Panc1 (cell line): ENCODE measurements around the gene PLXNC1. TPM values are rescaled to one million over a fixed set of nuclear protein-coding genes. Genes with fewer than 3 reads are reported as not detected.

Experiments used
- ATAC-seq: fragments of 200-7000 bp; cut with Tn5 transposase; 2 replicates; pipeline ENCODE4 v1.9.1; 2020; ENCODE audit warnings: mild to moderate bottlenecking, moderate library complexity
- BruUV-seq: library from RNA; stranded (reverse); fragments of 400-500 nt; replicated peaks from 2 replicates; lab custom pipeline; 2021; lab: Mats Ljungman, UMichigan
- CTCF ChIA-PET: fragments of 300-600 bp; sonication (Branson Sonifier 250); formaldehyde crosslinking; loops from one replicate; lab custom pipeline; 2022; ENCODE audit warnings: antibody characterized with exemption; lab: Charles Lee
- POLR2A ChIA-PET: fragments of 300-600 bp; sonication (Branson Sonifier 250); formaldehyde crosslinking; loops from one replicate; lab custom pipeline; 2022; ENCODE audit warnings: antibody characterized with exemption; lab: Charles Lee
- DNase-seq: peaks from one replicate; pipeline ENCODE4 v3.0.0-alpha.2; 2010; ENCODE audit warnings: low read depth, low spot score
- H3K27ac ChIP-seq: 2 replicates; pipeline ENCODE4 v1.5.1; 2011; ENCODE audit warnings: mild to moderate bottlenecking, low read length, inconsistent platforms
- H3K27me3 ChIP-seq: fragments of 200-500 bp; sonication (Bioruptor generic); 2 replicates; pipeline ENCODE4 v1.6.0; 2014; ENCODE audit warnings: low read length, inconsistent platforms; ENCODE audit not compliant: control insufficient read depth, insufficient read depth
- H3K36me3 ChIP-seq: fragments of 200-500 bp; sonication (Bioruptor generic); 2 replicates; pipeline ENCODE4 v1.5.1; 2014; ENCODE audit warnings: inconsistent platforms, mild to moderate bottlenecking, low read length, moderate library complexity; ENCODE audit not compliant: control insufficient read depth, insufficient read depth
- H3K4me1 ChIP-seq: 2 replicates; pipeline ENCODE4 v1.5.1; 2011; ENCODE audit warnings: inconsistent platforms, mild to moderate bottlenecking, low read length, moderate library complexity; ENCODE audit not compliant: control insufficient read depth, insufficient read depth
- H3K4me3 ChIP-seq, 2 experiments: 2 replicates each; pipeline ENCODE4 v1.5.1; 2011 to 2012; ENCODE audit warnings: low read depth in 2 of 2, low read length in 2 of 2, mild to moderate bottlenecking in 2 of 2, inconsistent platforms in 1 of 2, moderate library complexity in 1 of 2
- H3K9me3 ChIP-seq: fragments of 200-500 bp; sonication (Bioruptor generic); 2 replicates; pipeline ENCODE4 v1.5.1; 2014; ENCODE audit warnings: low read depth, mild to moderate bottlenecking, inconsistent platforms, low read length, moderate library complexity; ENCODE audit not compliant: control insufficient read depth, insufficient read depth
- CTCF ChIP-seq: fragments of 450-650 bp; IDR thresholded peaks from 2 replicates; pipeline ENCODE4 v1.5.1; 2017; ENCODE audit warnings: mild to moderate bottlenecking
- POLR2AphosphoS5 ChIP-seq: IDR thresholded peaks from 2 replicates; pipeline ENCODE4 v1.6.1; 2012; ENCODE audit warnings: mild to moderate bottlenecking, low read depth, low read length, moderate library complexity
- REST ChIP-seq, 2 experiments: IDR thresholded peaks; 2 replicates each; pipeline ENCODE4 v1.6.1; 2011 to 2012; ENCODE audit warnings: low read depth in 2 of 2, control low read depth in 1 of 2, low read length in 1 of 2, mild to moderate bottlenecking in 1 of 2, moderate library complexity in 1 of 2; ENCODE audit not compliant: insufficient read depth in 1 of 2
- SIN3A ChIP-seq: IDR thresholded peaks from 2 replicates; pipeline ENCODE4 v1.6.1; 2012; ENCODE audit warnings: low read depth, mild to moderate bottlenecking, low read length, moderate library complexity, borderline replicate concordance; ENCODE audit not compliant: insufficient read depth
- TCF7L2 ChIP-seq: IDR thresholded peaks from 2 replicates; pipeline ENCODE4 v1.6.1; 2011; ENCODE audit warnings: mild to moderate bottlenecking, low read depth, low read length, inconsistent platforms
- in situ Hi-C: cut with HindIII; loops from 2 replicates; pipeline ENCODE4 v1.10.0; 2016; ENCODE audit warnings: low sequenced_read_pairs, low pct_unique_long_range_greater_than_20kb
- intact Hi-C: fragments of 100-400 bp; cut with micrococcal nuclease; formaldehyde crosslinking; loops from one replicate; pipeline ENCODE4 v1.10.0; 2022; ENCODE audit not compliant: unreplicated experiment
- total RNA-seq: library from RNA; stranded (reverse); gene quantifications from one replicate; pipeline ENCODE4 v1.2.1, GENCODE V29; 2021; ENCODE audit not compliant: unreplicated experiment

The PLXNC1 gene
- total RNA-seq, 1 experiment from 2014 or later: 0.57 TPM

GRCh38 chr12:94172031-94172430 is 23.7 kb downstream of the PLXNC1 start:
- Histone ChIP-seq H3K9me3 (no peaks in the 10 kb centered on the region), H3K4me3 (no peak overlapping the region), H3K36me3 (no peaks in the 10 kb centered on the region), H3K27ac (no peak overlapping the region), H3K4me1 (no peaks in the 10 kb centered on the region), H3K27me3 (peaks cover 47% of the 10 kb centered on the region)
- POLR2A ChIA-PET: interaction anchor here (0.6 kb wide), 1 partner anchor 597 kb away, joined by 4 read pairs; no protein-coding TSS in a partner anchor
- CTCF ChIA-PET: no interaction called here
- no peak for DNase-seq
- no TSS peak for BruUV-seq
- in situ Hi-C loops (no loop called here), intact Hi-C loops (no loop called here)
- no peak for ATAC-seq
- no peak for TF ChIP-seq CTCF
- no peak for TF ChIP-seq TCF7L2
- no peak for TF ChIP-seq REST (IDR thresholded peaks at IDR 0.05; ENCODE audit: insufficient read depth in 1 of 2, low read depth in 2 of 2, low read length in 1 of 2)
- no peak for TF ChIP-seq SIN3A
- TF ChIP-seq POLR2AphosphoS5: no peak

- BruUV-seq: no TSS peak
- no peaks in the 10 kb centered on the region for H3K4me1 ChIP-seq
- no peak for DNase-seq
- H3K9me3 ChIP-seq: no peaks in the 10 kb centered on the region
- intact Hi-C loops (no loop called here), in situ Hi-C loops (no loop called here)
- no peak overlapping the region for H3K4me3 ChIP-seq
- H3K27ac ChIP-seq: no peak overlapping the region
- POLR2A ChIA-PET: no interaction called here
- no peak for ATAC-seq
- CTCF ChIA-PET: no interaction called here
- H3K36me3 ChIP-seq: no peaks in the 10 kb centered on the region
- TF ChIP-seq CTCF (no peak), SIN3A (no peak), REST (IDR thresholded peaks at IDR 0.05; ENCODE audit: insufficient read depth in 1 of 2, low read depth in 2 of 2, low read length in 1 of 2) (no peak), POLR2AphosphoS5 (no peak), TCF7L2 (no peak)
- peaks cover 38% of the 10 kb centered on the region for H3K27me3 ChIP-seq
Measured at GRCh38 chr12:94172973-94173372, 24.6 kb downstream of the PLXNC1 start.
